ENCODE results near the gene AFAP1.

The AFAP1 gene

GRCh38 chr4:7726665-7727413, 212.8 kb downstream of the AFAP1 start:
- no peak overlapping the region for H2AFZ ChIP-seq (ENCODE audit: insufficient read depth, low read length, poor library complexity)
- no peak overlapping the region for H3K27ac ChIP-seq (ENCODE audit: low read depth, low read length)
- no peaks in the 10 kb centered on the region for H3K36me3 ChIP-seq (ENCODE audit: control insufficient read depth in 1 of 2, insufficient read depth in 2 of 2, low read length in 2 of 2)
- H3K14ac ChIP-seq (ENCODE audit: low read length), result no peak overlapping the region
- H3K79me1 ChIP-seq (ENCODE audit: low read length), result no peaks in the 10 kb centered on the region
- no peak overlapping the region for H4K8ac ChIP-seq (ENCODE audit: low read depth, low read length)
- H2BK120ac ChIP-seq (ENCODE audit: insufficient read depth, low read length, poor library complexity), result no peak overlapping the region
- H4K91ac ChIP-seq (ENCODE audit: low read depth, low read length), result no peak overlapping the region
- DNase-seq, result no peak
- no peak overlapping the region for H3K4ac ChIP-seq (ENCODE audit: low read depth, low read length)
- no peaks in the 10 kb centered on the region for H3K4me1 ChIP-seq (ENCODE audit: control insufficient read depth in 1 of 2, insufficient read depth in 2 of 2, low read length in 2 of 2)
- no peaks in the 10 kb centered on the region for H3K79me2 ChIP-seq (ENCODE audit: control insufficient read depth, insufficient read depth, low read length, poor library complexity)
- no CpG with 5 or more reads among the region's 22 CpGs for WGBS (ENCODE audit: extremely low coverage, insufficient coverage, insufficient read length)
- no peak overlapping the region for H3K9ac ChIP-seq (ENCODE audit: low read length)
- no peak overlapping the region for H2BK5ac ChIP-seq (ENCODE audit: low read depth, low read length, poor library complexity)
- no peaks in the 10 kb centered on the region for H3K27me3 ChIP-seq (ENCODE audit: insufficient read depth, low read length)
- H3K23ac ChIP-seq (ENCODE audit: low read length), result no peak overlapping the region
- H4K12ac ChIP-seq (ENCODE audit: low read depth, low read length), result no peak overlapping the region
- H2BK12ac ChIP-seq (ENCODE audit: low read length), result no peak overlapping the region
- H3K9me3 ChIP-seq (ENCODE audit: insufficient read depth, low read depth, low read length), result peaks cover 10% of the 10 kb centered on the region
- H3K4me2 ChIP-seq (ENCODE audit: low read length), result no peak overlapping the region
- H2AK5ac ChIP-seq (ENCODE audit: low read length), result no peak overlapping the region
- H3K4me3 ChIP-seq (ENCODE audit: low read depth, low read length), result no peak overlapping the region
- H3K18ac ChIP-seq (ENCODE audit: low read length), result no peak overlapping the region

- Histone ChIP-seq H3K36me3 (ENCODE audit: control insufficient read depth in 1 of 2, insufficient read depth in 2 of 2, low read length in 2 of 2) (no peaks in the 10 kb centered on the region), H3K79me2 (ENCODE audit: control insufficient read depth, insufficient read depth, low read length, poor library complexity) (no peaks in the 10 kb centered on the region), H4K91ac (ENCODE audit: low read depth, low read length) (no peak overlapping the region), H3K9me3 (ENCODE audit: insufficient read depth, low read depth, low read length) (peaks cover 10% of the 10 kb centered on the region), H3K4ac (ENCODE audit: low read depth, low read length) (no peak overlapping the region), H3K4me2 (ENCODE audit: low read length) (no peak overlapping the region), H4K8ac (ENCODE audit: low read depth, low read length) (no peak overlapping the region), H3K27ac (ENCODE audit: low read depth, low read length) (no peak overlapping the region), H3K9ac (ENCODE audit: low read length) (no peak overlapping the region), H3K14ac (ENCODE audit: low read length) (no peak overlapping the region), H2BK5ac (ENCODE audit: low read depth, low read length, poor library complexity) (no peak overlapping the region), H3K23ac (ENCODE audit: low read length) (no peak overlapping the region), H3K18ac (ENCODE audit: low read length) (no peak overlapping the region), H2BK120ac (ENCODE audit: insufficient read depth, low read length, poor library complexity) (no peak overlapping the region), H4K12ac (ENCODE audit: low read depth, low read length) (no peak overlapping the region), H2BK12ac (ENCODE audit: low read length) (no peak overlapping the region), H3K4me1 (ENCODE audit: control insufficient read depth in 1 of 2, insufficient read depth in 2 of 2, low read length in 2 of 2) (no peaks in the 10 kb centered on the region), H3K27me3 (ENCODE audit: insufficient read depth, low read length) (no peaks in the 10 kb centered on the region), H3K4me3 (ENCODE audit: low read depth, low read length) (no peak overlapping the region), H3K79me1 (ENCODE audit: low read length) (no peaks in the 10 kb centered on the region), H2AK5ac (ENCODE audit: low read length) (no peak overlapping the region), H2AFZ (ENCODE audit: insufficient read depth, low read length, poor library complexity) (no peak overlapping the region)
- WGBS (ENCODE audit: extremely low coverage, insufficient coverage, insufficient read length), result no CpG with 5 or more reads among the region's 9 CpGs
- DNase-seq, result no peak
Measured at GRCh38 chr4:7725951-7726350, 213.7 kb downstream of the AFAP1 start.

- Histone ChIP-seq H3K4me2 (ENCODE audit: low read length) (no peak overlapping the region), H3K79me1 (ENCODE audit: low read length) (no peaks in the 10 kb centered on the region), H3K18ac (ENCODE audit: low read length) (no peak overlapping the region), H3K9me3 (ENCODE audit: insufficient read depth, low read depth, low read length) (peaks cover 10% of the 10 kb centered on the region), H3K14ac (ENCODE audit: low read length) (no peak overlapping the region), H3K27ac (ENCODE audit: low read depth, low read length) (no peak overlapping the region), H3K9ac (ENCODE audit: low read length) (no peak overlapping the region), H4K8ac (ENCODE audit: low read depth, low read length) (no peak overlapping the region), H2AK5ac (ENCODE audit: low read length) (no peak overlapping the region), H3K4me1 (ENCODE audit: control insufficient read depth in 1 of 2, insufficient read depth in 2 of 2, low read length in 2 of 2) (no peaks in the 10 kb centered on the region), H3K79me2 (ENCODE audit: control insufficient read depth, insufficient read depth, low read length, poor library complexity) (no peaks in the 10 kb centered on the region), H4K91ac (ENCODE audit: low read depth, low read length) (no peak overlapping the region), H2BK120ac (ENCODE audit: insufficient read depth, low read length, poor library complexity) (no peak overlapping the region), H3K36me3 (ENCODE audit: control insufficient read depth in 1 of 2, insufficient read depth in 2 of 2, low read length in 2 of 2) (no peaks in the 10 kb centered on the region), H3K4ac (ENCODE audit: low read depth, low read length) (no peak overlapping the region), H2BK12ac (ENCODE audit: low read length) (no peak overlapping the region), H4K12ac (ENCODE audit: low read depth, low read length) (no peak overlapping the region), H3K27me3 (ENCODE audit: insufficient read depth, low read length) (no peaks in the 10 kb centered on the region), H3K23ac (ENCODE audit: low read length) (no peak overlapping the region), H2AFZ (ENCODE audit: insufficient read depth, low read length, poor library complexity) (no peak overlapping the region), H3K4me3 (ENCODE audit: low read depth, low read length) (no peak overlapping the region), H2BK5ac (ENCODE audit: low read depth, low read length, poor library complexity) (no peak overlapping the region)
- no peak for DNase-seq
- no CpG with 5 or more reads among the region's 16 CpGs for whole genome bisulfite sequencing (ENCODE audit: extremely low coverage, insufficient coverage, insufficient read length)
Measured at GRCh38 chr4:7723625-7724024, 216.0 kb downstream of the AFAP1 start.

- Histone ChIP-seq H3K27ac (ENCODE audit: low read depth, low read length) (no peak overlapping the region), H3K4me1 (ENCODE audit: control insufficient read depth in 1 of 2, insufficient read depth in 2 of 2, low read length in 2 of 2) (no peaks in the 10 kb centered on the region), H4K8ac (ENCODE audit: low read depth, low read length) (no peak overlapping the region), H3K4me2 (ENCODE audit: low read length) (no peak overlapping the region), H2BK120ac (ENCODE audit: insufficient read depth, low read length, poor library complexity) (no peak overlapping the region), H3K79me2 (ENCODE audit: control insufficient read depth, insufficient read depth, low read length, poor library complexity) (no peaks in the 10 kb centered on the region), H3K36me3 (ENCODE audit: control insufficient read depth in 1 of 2, insufficient read depth in 2 of 2, low read length in 2 of 2) (no peaks in the 10 kb centered on the region), H3K23ac (ENCODE audit: low read length) (no peak overlapping the region), H2AFZ (ENCODE audit: insufficient read depth, low read length, poor library complexity) (no peak overlapping the region), H3K4me3 (ENCODE audit: low read depth, low read length) (no peak overlapping the region), H3K4ac (ENCODE audit: low read depth, low read length) (no peak overlapping the region), H3K9me3 (ENCODE audit: insufficient read depth, low read depth, low read length) (peaks cover 10% of the 10 kb centered on the region), H3K18ac (ENCODE audit: low read length) (no peak overlapping the region), H3K14ac (ENCODE audit: low read length) (no peak overlapping the region), H2BK5ac (ENCODE audit: low read depth, low read length, poor library complexity) (no peak overlapping the region), H3K9ac (ENCODE audit: low read length) (no peak overlapping the region), H2AK5ac (ENCODE audit: low read length) (no peak overlapping the region), H2BK12ac (ENCODE audit: low read length) (no peak overlapping the region), H4K12ac (ENCODE audit: low read depth, low read length) (no peak overlapping the region), H3K79me1 (ENCODE audit: low read length) (no peaks in the 10 kb centered on the region), H4K91ac (ENCODE audit: low read depth, low read length) (no peak overlapping the region), H3K27me3 (ENCODE audit: insufficient read depth, low read length) (no peaks in the 10 kb centered on the region)
- no peak for DNase-seq
- WGBS (ENCODE audit: extremely low coverage, insufficient coverage, insufficient read length), result no CpG with 5 or more reads among the region's 22 CpGs
Measured at GRCh38 chr4:7722766-7723387, 216.8 kb downstream of the AFAP1 start.
